Fibroblast of lung (primary cell): ENCODE measurements around the gene VAMP1. TPM values are rescaled to one million over a fixed set of nuclear protein-coding genes. Genes with fewer than 3 reads are reported as not detected.
"Not testable (repeated sequence)": the region's sequence is repeated elsewhere in the genome, so short reads cannot be mapped to it uniquely, and the experiment has no call there.

ENCODE experiments used
- DNase-seq, 2 donors: peaks; one replicate each; pipeline versions ENCODE4 v3.0.0 to v3.0.0-alpha.2; 2010; ENCODE audit warnings: low read depth in 2 of 2
- H2AFZ ChIP-seq: 2 replicates; pipeline ENCODE4 v1.5.1; 2012; ENCODE audit warnings: low read length, control low read depth, inconsistent platforms
- H3K27ac ChIP-seq: 2 replicates; pipeline ENCODE4 v1.5.1; 2011; ENCODE audit warnings: low read length, control low read depth; ENCODE audit not compliant: insufficient read depth
- H3K27me3 ChIP-seq: 2 replicates; pipeline ENCODE4 v1.5.1; 2011; ENCODE audit warnings: mild to moderate bottlenecking, low read length; ENCODE audit not compliant: control insufficient read depth, insufficient read depth
- H3K36me3 ChIP-seq: 2 replicates; pipeline ENCODE4 v1.5.1; 2011; ENCODE audit warnings: low read length; ENCODE audit not compliant: control insufficient read depth, insufficient read depth
- H3K4me1 ChIP-seq: 2 replicates; pipeline ENCODE4 v1.5.1; 2011; ENCODE audit warnings: low read length; ENCODE audit not compliant: control insufficient read depth, insufficient read depth; ENCODE audit errors: extremely low read depth
- H3K4me2 ChIP-seq: 2 replicates; pipeline ENCODE4 v1.5.1; 2011; ENCODE audit warnings: low read length, control low read depth; ENCODE audit not compliant: insufficient read depth; ENCODE audit errors: extremely low read depth
- H3K4me3 ChIP-seq, 4 experiments: fragments of 200-600 bp in 1 of 4; sonication (generic) in 1 of 4; replicated peaks in 1 of 4; 2 replicates each; pipeline ENCODE4 v1.5.1; 2011 to 2016; ENCODE audit warnings: low read length in 4 of 4, low read depth in 3 of 4, mild to moderate bottlenecking in 3 of 4, control low read depth in 2 of 4, inconsistent platforms in 1 of 4, mixed read lengths in 1 of 4; ENCODE audit not compliant: insufficient read depth in 1 of 4; ENCODE audit errors: control extremely low read depth in 1 of 4
- H3K79me2 ChIP-seq: 2 replicates; pipeline ENCODE4 v1.5.1; 2012; ENCODE audit warnings: mild to moderate bottlenecking, low read length, inconsistent platforms; ENCODE audit not compliant: control insufficient read depth, insufficient read depth
- H3K9ac ChIP-seq: 2 replicates; pipeline ENCODE4 v1.5.1; 2011; ENCODE audit warnings: mild to moderate bottlenecking, low read length, control low read depth; ENCODE audit not compliant: insufficient read depth
- H3K9me3 ChIP-seq: 2 replicates; pipeline ENCODE4 v1.5.1; 2012; ENCODE audit warnings: low read depth, low read length; ENCODE audit not compliant: control insufficient read depth, insufficient read depth
- H4K20me1 ChIP-seq: 2 replicates; pipeline ENCODE4 v1.5.1; 2011; ENCODE audit warnings: low read length; ENCODE audit not compliant: control insufficient read depth, insufficient read depth; ENCODE audit errors: extremely low read depth
- CTCF ChIP-seq, 2 donors: IDR thresholded peaks in 1 of 2; conservative IDR thresholded peaks in 1 of 2; 1 replicate in 1 of 2; 2 replicates in 1 of 2; pipeline ENCODE4 v1.5.1; 2011 to 2012; ENCODE audit warnings: low read length in 2 of 2, control low read depth in 1 of 2, inconsistent platforms in 1 of 2, low read depth in 1 of 2, mild to moderate bottlenecking in 1 of 2
- EZH2 ChIP-seq: IDR thresholded peaks from 2 replicates; pipeline ENCODE4 v1.5.1; 2012; ENCODE audit warnings: low read length, control low read depth, mild to moderate bottlenecking; ENCODE audit errors: missing control alignments
- polyA plus RNA-seq, 2 donors: library from polyadenylated mRNA; depleted of rRNA in 1 of 2; stranded (reverse) in 1 of 2; unstranded in 1 of 2; fragments of >200 nt; gene quantifications; 2 replicates each; pipeline ENCODE4 v1.2.1, GENCODE V29; 2011 to 2012; ENCODE audit warnings: missing spikeins in 1 of 2
- total RNA-seq: library from RNA; depleted of rRNA; stranded (reverse); fragments of >200 nt; gene quantifications from 2 replicates; pipeline ENCODE4 v1.2.1, GENCODE V29; 2014

The VAMP1 gene
- total and polyA plus RNA-seq, 2 donors (not counting 1 experiment from before 2014, with no cell fraction given) = 14.9 to 20.3 TPM

GRCh38 chr12:6488240-6488639 lies 17.8 kb upstream of the VAMP1 start:
- Histone ChIP-seq H4K20me1 (no peaks in the 10 kb centered on the region), H3K36me3 (no peaks in the 10 kb centered on the region), H2AFZ (no peak overlapping the region), H3K9me3 (no peaks in the 10 kb centered on the region), H3K27ac (no peak overlapping the region), H3K9ac (no peak overlapping the region), H3K4me1 (peaks cover 3% of the 10 kb centered on the region), H3K79me2 (peaks cover 9% of the 10 kb centered on the region), H3K4me2 (no peak overlapping the region), H3K27me3 (no peaks in the 10 kb centered on the region), H3K4me3 (no peak overlapping the region)
- TF ChIP-seq EZH2 (no peak), CTCF (conservative IDR thresholded peaks at IDR 0.05 in 1 of 2, IDR thresholded peaks at IDR 0.05 in 1 of 2; ENCODE audit: low read depth in 1 of 2, low read length in 2 of 2) (no peak)
- DNase-seq = no peak

- no peak overlapping the region for H3K27ac ChIP-seq
- H3K79me2 ChIP-seq = no peaks in the 10 kb centered on the region
- H4K20me1 ChIP-seq = no peaks in the 10 kb centered on the region
- TF ChIP-seq EZH2 = no peak
- no peak for TF ChIP-seq CTCF (conservative IDR thresholded peaks at IDR 0.05 in 1 of 2, IDR thresholded peaks at IDR 0.05 in 1 of 2; ENCODE audit: low read depth in 1 of 2, low read length in 2 of 2)
- no peaks in the 10 kb centered on the region for H3K36me3 ChIP-seq
- H3K27me3 ChIP-seq = peaks cover 9% of the 10 kb centered on the region
- H3K9me3 ChIP-seq = no peaks in the 10 kb centered on the region
- no peak overlapping the region for H3K4me2 ChIP-seq
- no peaks in the 10 kb centered on the region for H3K4me1 ChIP-seq
- H2AFZ ChIP-seq = no peak overlapping the region
- no peak overlapping the region for H3K9ac ChIP-seq
- H3K4me3 ChIP-seq = no peak overlapping the region
- peak in 1 of 2 donors; percentile 36 for DNase-seq
Measured at GRCh38 chr12:6478416-6478815, 7.9 kb upstream of the VAMP1 start.

GRCh38 chr12:6477601-6478377 lies 7.3 kb upstream of the VAMP1 start:
- H3K4me2 ChIP-seq, DNase-seq, H3K4me3 ChIP-seq, H3K79me2 ChIP-seq, H2AFZ ChIP-seq, H4K20me1 ChIP-seq, H3K4me1 ChIP-seq, H3K27me3 ChIP-seq, H3K36me3 ChIP-seq, H3K9me3 ChIP-seq, H3K9ac ChIP-seq, H3K27ac ChIP-seq: not testable (repeated sequence)
